Measurements from ENCODE around the gene CRACDL. TPM values are rescaled to one million over a fixed set of nuclear protein-coding genes. Genes with fewer than 3 reads are reported as not detected.

Gene CRACDL
- total and polyA plus RNA-seq, 12 donors = 1.2 to 7.9 (median 3.2) TPM

GRCh38 chr2:98796775-98797544 is 139.1 kb downstream of the CRACDL start:
- Histone ChIP-seq H3K4me3 (no peak overlapping the region), H3K9me3 (no peaks in the 10 kb centered on the region), H3K4me1 (peaks cover 0 to 34% (median 8%) of the 10 kb centered on the region in 9 donors), H3K36me3 (peaks cover 0 to 31% (median 0%) of the 10 kb centered on the region in 9 donors), H3K27ac (no peak overlapping the region), H3K27me3 (no peaks in the 10 kb centered on the region)
- TF ChIP-seq, protein P1, sequence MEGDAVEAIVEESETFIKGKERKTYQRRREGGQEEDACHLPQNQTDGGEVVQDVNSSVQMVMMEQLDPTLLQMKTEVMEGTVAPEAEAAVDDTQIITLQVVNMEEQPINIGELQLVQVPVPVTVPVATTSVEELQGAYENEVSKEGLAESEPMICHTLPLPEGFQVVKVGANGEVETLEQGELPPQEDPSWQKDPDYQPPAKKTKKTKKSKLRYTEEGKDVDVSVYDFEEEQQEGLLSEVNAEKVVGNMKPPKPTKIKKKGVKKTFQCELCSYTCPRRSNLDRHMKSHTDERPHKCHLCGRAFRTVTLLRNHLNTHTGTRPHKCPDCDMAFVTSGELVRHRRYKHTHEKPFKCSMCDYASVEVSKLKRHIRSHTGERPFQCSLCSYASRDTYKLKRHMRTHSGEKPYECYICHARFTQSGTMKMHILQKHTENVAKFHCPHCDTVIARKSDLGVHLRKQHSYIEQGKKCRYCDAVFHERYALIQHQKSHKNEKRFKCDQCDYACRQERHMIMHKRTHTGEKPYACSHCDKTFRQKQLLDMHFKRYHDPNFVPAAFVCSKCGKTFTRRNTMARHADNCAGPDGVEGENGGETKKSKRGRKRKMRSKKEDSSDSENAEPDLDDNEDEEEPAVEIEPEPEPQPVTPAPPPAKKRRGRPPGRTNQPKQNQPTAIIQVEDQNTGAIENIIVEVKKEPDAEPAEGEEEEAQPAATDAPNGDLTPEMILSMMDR (IDR thresholded peaks at IDR 0.05) = no peak
- ATAC-seq (no peak), DNase-seq (no peak)
- intact Hi-C loops (cut with DNase I) = no loop called here
- WGBS, 2 donors = 82 to 83% methylated on average over 19 of the region's 19 CpGs

- DNase-seq = no peak
- intact Hi-C loops (cut with DNase I) = no loop called here
- Histone ChIP-seq H3K9me3 (no peaks in the 10 kb centered on the region), H3K36me3 (peaks cover 0 to 31% (median 0%) of the 10 kb centered on the region in 9 donors), H3K27ac (no peak overlapping the region), H3K4me1 (peaks cover 0 to 34% (median 8%) of the 10 kb centered on the region in 9 donors), H3K4me3 (no peak overlapping the region), H3K27me3 (no peaks in the 10 kb centered on the region)
- TF ChIP-seq, protein P1 (IDR thresholded peaks at IDR 0.05) = no peak
- ATAC-seq = no peak
- WGBS, 2 donors = 72 to 73% methylated on average over 14 of the region's 14 CpGs
These were observed 139.9 kb downstream of the CRACDL start for GRCh38 chr2:98795891-98796676.

DNA sequence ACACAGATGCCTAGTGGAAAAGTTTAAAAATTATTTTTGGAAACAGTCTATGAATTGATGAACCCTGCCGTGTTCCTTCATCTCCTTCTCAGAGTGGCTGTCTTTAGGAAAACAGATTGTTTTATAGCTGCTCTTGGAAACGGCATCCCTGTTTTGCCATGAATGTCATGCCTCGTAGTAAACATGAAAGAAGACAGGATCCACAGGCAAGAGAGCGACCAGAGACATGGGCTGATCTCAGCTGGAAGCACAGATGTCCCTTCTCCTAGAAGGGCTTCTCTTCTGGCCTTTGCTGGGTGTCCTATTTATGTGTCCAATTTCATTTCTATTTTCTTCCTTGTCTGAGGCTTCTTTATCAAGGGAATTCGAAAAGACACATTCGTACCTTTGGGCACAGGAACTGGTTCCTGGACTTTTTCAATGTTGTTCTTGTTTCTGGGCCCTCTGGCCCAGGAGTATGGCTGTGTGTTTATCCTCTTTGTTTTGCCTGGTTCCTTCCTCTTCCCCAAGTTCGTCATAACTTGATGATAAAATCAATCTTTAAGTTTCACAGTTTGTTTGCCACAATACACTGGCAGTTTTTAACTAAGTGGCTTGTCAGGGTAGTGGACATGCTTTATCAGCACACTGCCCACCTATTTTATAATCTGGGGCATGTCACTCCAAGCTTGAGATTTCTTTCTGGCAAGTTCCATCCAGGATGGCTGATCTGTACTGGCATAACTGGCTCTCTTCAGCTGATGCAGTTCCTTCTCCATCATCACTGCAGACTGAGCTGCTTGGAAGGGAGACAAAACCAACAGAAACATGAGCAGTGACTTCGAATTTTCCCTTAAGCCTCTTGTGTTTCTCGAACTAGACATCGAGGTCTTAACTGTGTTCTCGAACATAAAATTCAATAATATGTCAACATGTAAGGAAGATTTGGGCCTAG is 141.9 kb downstream of the CRACDL start:
- ATAC-seq (peak in 2 of 8 donors; percentile 25 to 29), DNase-seq (no peak)
- H3K4me3 ChIP-seq = no peak overlapping the region
- H3K9me3 ChIP-seq = no peaks in the 10 kb centered on the region
- H3K27me3 ChIP-seq = no peaks in the 10 kb centered on the region
- H3K4me1 ChIP-seq = peaks cover 0 to 27% (median under 1%) of the 10 kb centered on the region in 9 donors
- intact Hi-C loops (cut with DNase I) = no loop called here
- H3K36me3 ChIP-seq = peaks cover 0 to 31% (median 0%) of the 10 kb centered on the region in 9 donors
- WGBS, 2 donors = 72 to 76% methylated on average over 11 of the region's 11 CpGs
- TF ChIP-seq, protein P1 (IDR thresholded peaks at IDR 0.05) = no peak
- H3K27ac ChIP-seq = peak overlapping the region in 5 of 10 donors; percentile 1 to 46 (median 40)

DNA sequence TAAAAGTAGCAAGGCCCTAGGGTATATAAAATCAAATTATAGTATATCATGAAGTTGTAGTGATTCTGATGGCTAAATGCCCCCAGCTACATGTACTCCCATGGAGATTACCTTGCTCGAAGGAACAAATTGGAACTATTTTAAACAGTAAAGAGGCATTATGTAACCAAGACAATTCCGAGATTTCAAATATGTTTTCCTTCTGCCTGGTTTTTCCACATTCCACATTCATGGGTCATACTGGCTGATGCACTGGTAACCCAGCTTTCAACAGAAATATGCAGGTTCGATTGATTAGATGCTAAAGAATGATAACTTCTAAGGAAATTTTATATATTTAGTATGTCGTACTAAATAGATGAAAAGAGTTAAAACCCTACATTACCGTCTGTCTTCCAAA is 142.8 kb downstream of the CRACDL start:
- no peak overlapping the region for H3K4me3 ChIP-seq
- 86 to 90% methylated on average over 5 of the region's 5 CpGs for WGBS, 2 donors
- intact Hi-C loops (cut with DNase I) = no loop called here
- peaks cover 0 to 27% (median 0%) of the 10 kb centered on the region in 9 donors for H3K4me1 ChIP-seq
- no peaks in the 10 kb centered on the region for H3K27me3 ChIP-seq
- TF ChIP-seq, protein P1 (IDR thresholded peaks at IDR 0.05) = no peak
- no peaks in the 10 kb centered on the region for H3K9me3 ChIP-seq
- H3K27ac ChIP-seq = no peak overlapping the region
- no peak for ATAC-seq
- no peak for DNase-seq
- peaks cover 0 to 31% (median 0%) of the 10 kb centered on the region in 9 donors for H3K36me3 ChIP-seq

Measured in heart right ventricle (tissue), 16 donors.